HG02884 (cell line): ENCODE measurements around the gene CORO7.

Source experiments
- ATAC-seq: cut with Tn5 transposase; IDR thresholded peaks from one replicate; pipeline ENCODE4 v1.9.1; 2021; ENCODE audit warnings: mild to moderate bottlenecking, moderate library complexity; ENCODE audit not compliant: unreplicated experiment

Gene CORO7

DNA sequence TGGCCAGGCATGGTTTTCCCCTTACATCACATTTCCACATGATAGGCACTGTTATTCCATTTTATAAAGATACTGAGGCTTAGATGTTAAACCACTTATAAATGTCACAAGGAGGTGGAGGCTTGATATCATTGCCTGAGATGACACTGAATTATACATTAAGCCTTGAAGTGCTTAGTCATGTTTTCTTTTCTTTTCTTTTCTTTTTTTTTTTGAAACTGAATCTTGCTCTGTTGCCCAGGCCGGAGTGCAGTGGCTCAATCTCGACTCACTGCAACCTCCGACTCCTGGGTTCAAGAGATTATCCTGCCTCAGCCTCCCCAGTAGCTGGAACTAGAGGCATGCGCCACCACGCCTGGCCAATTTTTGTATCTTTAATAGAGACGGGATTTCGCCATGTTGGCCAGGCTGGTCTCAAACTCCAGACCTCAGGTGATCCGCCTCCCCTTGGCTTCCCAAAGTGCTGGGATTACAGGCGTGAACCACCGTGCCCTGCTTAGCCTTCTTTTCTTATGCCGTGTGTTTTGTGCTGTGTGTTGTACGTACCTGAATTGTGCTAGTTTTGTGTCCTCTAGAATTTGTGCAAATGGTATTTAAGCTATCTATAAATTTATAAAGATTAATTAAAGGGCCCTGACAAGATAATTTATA, 10.5 kb upstream of the CORO7 start:
- no peak for ATAC-seq

GRCh38 chr16:4426021-4426684, 9.8 kb upstream of the CORO7 start:
- ATAC-seq: peak; percentile 26

DNA sequence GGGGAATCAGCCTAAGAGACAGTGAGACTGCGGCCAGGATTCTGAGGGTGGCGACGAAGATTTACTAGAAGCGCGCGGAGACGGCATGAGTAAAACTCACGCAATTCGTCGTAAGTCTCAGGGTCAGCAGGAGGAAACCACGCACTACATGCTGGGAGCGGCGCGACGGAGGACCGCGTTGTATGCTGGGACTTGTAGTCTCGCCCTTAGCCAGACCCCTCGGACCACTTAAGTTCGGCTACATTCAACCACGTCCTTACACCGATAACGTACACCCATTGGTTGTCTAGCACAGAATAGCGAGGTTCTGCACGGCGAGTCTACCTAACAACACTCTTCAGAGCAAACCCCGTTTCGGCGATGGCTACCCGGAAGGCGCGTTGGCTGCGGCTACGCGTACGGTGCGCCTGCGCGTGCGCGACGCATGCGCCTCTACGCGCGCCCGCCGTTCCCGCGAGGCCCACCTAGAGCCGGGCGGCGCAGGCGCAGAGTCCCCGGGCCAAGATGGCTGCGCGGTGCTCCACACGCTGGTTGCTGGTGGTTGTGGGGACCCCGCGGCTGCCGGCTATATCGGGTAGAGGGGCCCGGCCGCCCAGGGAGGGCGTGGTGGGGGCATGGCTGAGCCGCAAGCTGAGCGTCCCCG, 9.1 kb upstream of the CORO7 start, which contains the start of gene DNAJA3:
TSS of gene DNAJA3 (plus strand) at position 491 of the 643 bp plus-strand sequence. CDS start at position 505, 14 bp downstream.
- ATAC-seq: peak; percentile 86

GRCh38 chr16:4420505-4421105, 4.2 kb upstream of the CORO7 start:
- ATAC-seq: no peak

GRCh38 chr16:4419402-4419959, 3.1 kb upstream of the CORO7 start:
- no peak for ATAC-seq

DNA sequence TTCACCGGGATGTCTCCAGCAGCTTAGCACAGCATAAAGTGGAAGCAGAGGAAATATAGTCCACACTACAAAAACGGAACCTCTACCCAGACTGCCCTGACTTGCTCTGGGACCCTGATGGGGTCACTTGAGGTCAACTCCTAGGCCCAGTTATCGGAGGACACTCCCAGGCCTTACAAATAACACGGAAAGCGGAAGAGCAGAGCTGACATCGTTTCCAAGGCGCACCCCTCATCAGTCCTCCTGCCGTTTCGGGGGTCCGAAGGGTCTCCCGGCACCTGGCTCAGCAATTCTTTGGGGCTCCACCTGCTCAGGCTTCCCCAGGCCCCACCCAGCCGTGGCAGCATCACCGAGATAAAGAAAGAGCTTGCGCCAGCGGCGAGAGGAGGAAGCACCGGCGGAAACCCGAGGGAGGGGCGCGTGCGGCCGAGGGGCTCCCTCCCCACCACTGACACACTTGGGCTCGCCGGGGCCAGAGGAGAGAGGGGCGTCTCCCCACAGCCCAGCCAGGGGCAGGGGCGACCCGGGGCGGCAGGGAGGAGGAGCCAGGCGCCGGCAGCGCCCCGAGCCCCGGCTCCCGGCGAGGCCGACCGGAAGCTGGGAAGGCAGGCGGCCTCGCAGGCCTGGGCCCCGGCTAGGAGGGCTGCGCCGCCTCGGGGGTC, 727 bp downstream of the CORO7 start:
- no peak for ATAC-seq

DNA sequence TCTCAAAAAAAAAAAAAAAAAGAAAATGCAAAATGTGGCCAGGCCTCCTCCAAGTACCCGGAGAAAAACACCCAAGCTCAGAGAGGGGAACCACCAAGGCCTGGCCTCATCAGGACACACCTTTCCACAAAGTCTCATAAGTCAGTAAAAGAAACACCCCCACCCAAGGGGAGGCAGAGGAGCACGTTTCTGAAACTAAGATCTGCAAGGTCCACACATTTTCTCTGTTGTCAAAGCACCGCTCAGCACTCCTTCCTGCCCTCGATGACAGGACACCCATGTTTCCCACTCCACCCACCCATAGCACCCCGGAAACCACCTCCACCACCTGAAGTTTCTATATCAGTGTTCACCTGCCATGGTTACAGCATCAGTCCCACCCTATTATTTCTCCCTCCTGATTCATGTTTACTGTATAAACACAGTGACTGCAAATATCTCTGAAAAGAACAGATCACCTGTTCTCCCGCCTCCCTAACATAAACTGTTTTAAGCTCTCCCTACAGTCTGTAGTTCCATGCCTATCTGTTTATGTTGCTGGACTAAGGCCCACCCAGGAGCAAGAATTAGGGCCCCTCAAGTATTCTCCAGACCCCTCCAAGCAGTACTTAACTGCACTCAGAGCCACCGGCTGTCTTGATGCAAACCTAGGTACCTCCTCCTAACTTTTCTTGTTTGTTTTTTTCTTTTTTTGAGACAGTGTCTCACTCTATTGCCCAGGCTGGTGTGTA, 2.0 kb downstream of the CORO7 start:
- peak; percentile 51 for ATAC-seq

GRCh38 chr16:4412854-4413253, 3.5 kb downstream of the CORO7 start:
- no peak for ATAC-seq

- ATAC-seq: no peak
These were observed 4.2 kb downstream of the CORO7 start for GRCh38 chr16:4412159-4412558.

- no peak for ATAC-seq
These were observed 4.7 kb downstream of the CORO7 start for GRCh38 chr16:4411684-4412083.

DNA sequence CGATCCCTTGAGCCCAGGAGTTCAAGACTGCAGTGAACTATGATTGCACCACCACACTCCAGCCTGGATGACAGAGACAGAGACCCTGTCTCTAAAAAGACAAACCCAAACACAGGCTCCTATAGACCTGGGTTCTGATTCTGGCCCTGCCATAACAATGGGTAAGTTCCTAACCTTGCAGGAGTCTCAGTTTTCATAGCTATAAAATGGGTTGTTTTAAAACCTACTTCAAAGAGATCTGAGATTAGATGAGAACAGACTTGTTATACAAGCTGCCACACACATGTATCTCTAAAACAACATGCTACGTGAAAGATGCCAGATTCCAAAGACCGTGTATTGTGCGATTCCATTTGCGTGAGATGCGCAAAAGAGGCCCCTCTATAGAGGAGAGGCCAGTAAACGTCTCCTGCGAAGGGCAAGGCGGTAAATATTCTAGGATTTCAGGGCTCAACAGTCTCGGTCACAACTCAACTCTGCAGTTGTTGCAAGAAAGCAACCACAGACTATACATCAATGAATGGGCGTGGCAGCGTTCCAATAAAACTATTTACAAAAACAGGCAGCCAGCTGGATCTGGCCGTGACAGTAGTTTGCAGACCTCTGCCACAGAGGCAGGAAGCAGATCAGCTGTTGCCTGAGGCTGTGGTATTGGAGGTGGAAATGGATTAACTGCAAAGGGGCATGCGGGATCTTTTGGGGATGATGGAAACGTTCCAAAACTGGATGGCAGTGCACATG, 5.9 kb downstream of the CORO7 start:
- ATAC-seq: no peak

- ATAC-seq: no peak
These were observed 7.1 kb downstream of the CORO7 start for GRCh38 chr16:4409081-4409932.

DNA sequence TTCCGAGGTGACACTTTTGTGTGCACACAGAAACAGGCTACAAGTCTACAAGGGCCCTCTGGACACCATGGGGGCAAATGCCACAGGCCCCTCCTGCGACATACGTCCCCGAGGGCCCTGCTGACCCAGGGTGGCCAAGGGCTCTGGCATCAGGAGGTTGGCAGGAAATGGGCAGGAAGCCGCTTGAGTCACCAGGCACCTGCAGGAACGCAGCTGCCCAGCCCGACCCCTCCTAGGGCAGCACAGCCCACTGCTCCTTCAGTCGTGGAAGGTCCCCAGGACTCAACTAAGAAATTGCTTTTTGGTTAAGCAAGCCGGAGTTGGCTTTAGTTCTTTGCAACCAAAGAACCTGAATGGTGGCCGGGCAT, 8.1 kb downstream of the CORO7 start:
- ATAC-seq: no peak

DNA sequence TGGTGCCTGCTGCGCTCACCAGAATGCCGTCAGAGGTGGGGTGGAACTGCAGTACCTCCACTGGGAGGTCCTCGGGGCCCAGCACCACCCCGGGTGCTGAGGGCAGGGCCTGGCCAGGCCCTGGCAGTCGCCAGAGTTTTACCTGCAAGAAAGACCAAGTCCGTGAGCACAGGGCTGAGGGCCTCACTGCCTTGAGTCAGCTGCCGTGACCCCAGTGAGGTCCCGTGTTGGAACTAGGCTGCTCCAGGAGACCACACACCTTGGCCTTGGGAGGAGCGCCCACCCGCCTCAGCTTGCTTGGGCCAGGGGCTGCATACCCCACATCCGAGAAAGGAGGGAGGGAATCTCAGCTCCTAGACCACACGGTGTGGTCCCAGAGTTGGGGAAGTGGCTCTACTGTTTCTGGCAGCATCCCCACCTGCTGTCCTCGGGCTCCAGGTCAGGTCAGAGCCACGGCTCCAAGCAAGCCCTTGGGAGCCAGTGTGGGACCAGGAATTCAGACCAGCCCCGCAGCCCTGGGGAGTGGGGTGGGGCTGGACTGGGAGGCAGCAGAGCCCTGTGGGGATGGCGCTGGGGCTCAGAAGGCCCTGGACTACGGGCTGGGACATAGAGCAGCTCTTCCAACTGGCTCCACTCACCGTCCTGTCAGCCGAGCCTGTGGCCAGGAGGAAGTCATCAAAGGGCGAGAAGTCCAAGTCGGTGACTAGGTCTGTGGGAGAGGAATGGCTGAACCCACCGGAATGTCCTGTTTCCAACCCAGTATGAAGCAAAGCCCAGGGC, 8.7 kb downstream of the CORO7 start:
- no peak for ATAC-seq

DNA sequence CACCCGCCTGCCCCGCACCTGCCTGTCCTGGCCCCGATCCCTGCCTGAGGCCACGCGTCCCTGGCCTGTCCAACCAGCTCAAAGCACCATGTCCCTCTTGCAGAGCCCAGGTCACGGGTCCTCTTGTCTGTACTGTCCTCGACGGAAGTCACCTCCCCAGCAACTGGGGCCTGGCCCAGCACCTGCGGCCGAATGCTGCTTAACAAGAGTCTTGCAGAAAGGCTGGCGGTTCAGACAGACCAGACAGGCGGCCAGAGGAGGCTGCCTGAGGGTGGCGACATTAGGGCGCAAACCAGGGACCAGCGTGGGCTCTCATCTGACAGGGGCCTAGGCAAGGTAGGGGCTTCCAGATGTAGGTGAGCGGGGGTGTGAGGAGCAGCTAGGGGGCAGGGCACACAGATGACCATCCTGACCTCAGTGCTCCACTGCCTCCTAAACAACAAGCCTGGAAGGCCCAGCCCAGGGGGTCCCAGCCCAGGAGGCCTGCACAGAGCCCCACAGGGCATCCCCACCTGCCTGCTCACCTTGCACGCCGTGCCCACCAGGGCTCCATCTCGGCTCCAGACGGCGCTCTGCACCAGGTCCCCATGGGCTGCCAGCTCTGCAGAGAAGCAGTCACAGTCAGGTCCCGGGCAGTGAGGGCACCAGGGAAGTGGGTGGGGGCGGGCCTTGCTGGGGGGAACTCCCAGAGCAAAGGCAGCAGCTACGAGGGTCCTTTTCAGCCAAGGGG, 11.3 kb downstream of the CORO7 start:
- no peak for ATAC-seq

DNA sequence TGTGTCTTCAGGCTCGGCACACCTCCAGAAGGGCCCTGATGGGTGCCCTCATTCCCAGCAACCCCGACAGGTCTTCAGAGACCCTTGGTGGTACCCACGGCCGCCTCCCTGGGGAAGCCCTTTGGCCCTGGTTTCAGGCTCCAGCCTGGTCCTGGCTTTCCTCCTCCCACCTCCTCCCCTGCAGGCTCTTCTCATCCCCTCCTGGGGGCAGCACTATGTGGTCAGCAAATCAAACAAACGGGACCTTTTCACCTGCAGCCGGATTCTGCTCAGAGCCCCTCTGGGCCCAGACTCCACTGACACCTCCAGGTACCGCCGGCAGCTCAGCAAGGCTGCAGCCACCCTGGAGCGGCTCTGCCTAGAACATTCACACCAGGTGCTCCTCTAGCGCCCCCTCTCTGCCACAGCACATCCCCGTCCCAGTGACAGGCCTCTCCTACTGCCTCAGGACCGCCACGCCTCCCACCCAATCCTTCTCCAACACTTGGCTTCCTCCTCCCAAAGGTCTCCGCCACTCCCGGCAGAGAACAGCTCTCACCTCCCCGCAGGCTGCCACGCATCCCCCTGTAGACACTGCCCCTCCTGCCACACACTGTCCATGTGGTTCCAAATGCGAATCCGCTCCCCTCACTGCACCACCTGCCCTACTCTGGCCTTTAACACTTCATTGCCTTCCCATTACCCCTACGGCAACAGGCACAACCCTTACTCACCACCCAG, 12.0 kb downstream of the CORO7 start:
- no peak for ATAC-seq
